Psoas muscle (tissue), 8 donors: ENCODE results near the gene MAL. TPM values are rescaled to one million over a fixed set of nuclear protein-coding genes. Genes with fewer than 3 reads are reported as not detected.
A peak's percentile ranks its signal among the peaks of the same experiment; 100 is the strongest.

Experiments
- ATAC-seq, 4 donors: fragments of 200-7000 bp; cut with Tn5 transposase; one replicate each; pipeline ENCODE4 v1.9.1; 2020; ENCODE audit warnings: moderate library complexity in 3 of 4, mild to moderate bottlenecking in 2 of 4
- DNase-seq, 2 donors: peaks; one replicate each; pipeline ENCODE4 v3.0.0-alpha.2; 2020
- H3K27ac ChIP-seq: fragments of 200-600 bp; one replicate; pipeline ENCODE4 v1.8.0; 2022
- H3K27me3 ChIP-seq, 3 donors: fragments of 200-600 bp in 1 of 3; one replicate each; pipeline versions ENCODE4 v1.6.1 to v1.8.0; 2013 to 2022; ENCODE audit warnings: low read length in 2 of 3, mild to moderate bottlenecking in 2 of 3, moderate library complexity in 1 of 3; ENCODE audit not compliant: insufficient read depth in 3 of 3
- H3K36me3 ChIP-seq, 2 donors: fragments of 200-600 bp in 1 of 2; one replicate each; pipeline versions ENCODE4 v1.6.1 to v1.8.0; 2013 to 2022; ENCODE audit warnings: low read depth in 1 of 2, mild to moderate bottlenecking in 1 of 2, moderate library complexity in 1 of 2; ENCODE audit not compliant: insufficient read depth in 1 of 2
- H3K4me1 ChIP-seq: fragments of 200-600 bp; one replicate; pipeline ENCODE4 v1.8.0; 2022
- H3K4me3 ChIP-seq: fragments of 200-600 bp; one replicate; pipeline ENCODE4 v1.8.0; 2022; ENCODE audit warnings: mild to moderate bottlenecking
- H3K9me3 ChIP-seq: fragments of 200-600 bp; one replicate; pipeline ENCODE4 v1.8.0; 2022
- WGBS, 3 donors: extraction: QIAGEN DNeasy Blood & Tissue Kit; methylation state at CpG; one replicate each; pipeline versions ENCODE4 v1.1.6 to v1.1.7; 2013; 5-methylcytosine and 5-hydroxymethylcytosine counted together
- intact Hi-C, 2 donors: fragments of 100-400 bp; cut with DNase I; formaldehyde crosslinking; loops; one replicate each; pipeline versions ENCODE4 v1.11.0 to v1.14.2; 2022
- polyA plus RNA-seq, 3 donors: library from polyadenylated mRNA; stranded (reverse); fragments of 200-250 nt; gene quantifications; one replicate each; pipeline ENCODE4 v1.2.3, GENCODE V29; 2013
- total RNA-seq, 4 donors: library from RNA; stranded (reverse); fragmentation: NEBNext Ultra II Directional in 2 of 4; extraction: Animal tissue kit (Norgen Biotek cat#: 25700) in 2 of 4; gene quantifications; one replicate each; pipeline versions ENCODE4 v1.2.1 to v1.2.4, GENCODE V29; 2021 to 2023
- TF ChIP-seq, protein P1 (sequence below): fragments of 200-600 bp; IDR thresholded peaks from one replicate; pipeline ENCODE4 v1.8.0; 2022; ENCODE audit warnings: antibody characterized with exemption
- donor health status: healthy with polysubstance abuse.
- donor health status: DM: no; HTN: no; CAD: no; lungs with moderate emphysema.
- donor health status: Bipolar disorder and iron deficiency.
- donor health status: healthy.
- donor health status: DM: yes; HTN: yes; CAD: no.
- donor health status: DM: no; HTN: no; CAD: no.
- donor health status: DM: no; HTN: no; CAD: no.
- donor health status: DM: yes; HTN: yes; CAD: no.

MAL gene
- total and polyA plus RNA-seq, 7 donors, result 0.53 to 1.5 (median 0.93) TPM; not detected in 1

DNA sequence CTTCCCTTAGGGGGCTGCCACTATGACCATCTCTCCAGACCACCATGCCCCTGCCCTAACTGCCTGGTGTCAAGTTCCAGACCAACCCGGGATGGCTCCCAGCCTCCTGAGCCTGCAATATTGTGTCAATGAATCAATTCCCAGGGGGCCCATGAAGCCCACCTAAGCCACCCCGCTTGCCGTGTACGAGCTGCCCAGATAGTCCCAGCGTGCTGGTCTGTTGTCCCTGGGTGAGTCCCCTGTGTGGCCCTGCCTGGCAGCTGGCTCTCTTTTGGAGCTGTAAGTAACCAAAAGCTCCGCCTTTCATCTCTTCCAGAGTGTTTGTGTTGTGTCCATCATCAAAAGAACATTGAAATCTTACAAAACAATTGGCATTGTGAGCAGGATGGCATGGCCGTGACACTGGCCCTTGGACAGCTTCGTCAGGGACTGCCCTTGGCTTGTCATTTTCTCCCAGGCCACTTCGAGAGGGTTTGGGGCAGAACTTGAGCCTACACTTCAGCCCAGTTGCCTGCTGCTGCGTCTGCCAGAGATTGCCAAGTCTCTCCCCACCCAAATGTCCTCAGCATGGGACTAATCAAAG is 11.3 kb upstream of the MAL start:
- no peak overlapping the region for H3K4me3 ChIP-seq
- intact Hi-C loops, result no loop called here
- ATAC-seq (no peak), DNase-seq (peak in 1 of 2 donors; percentile 30)
- no peak overlapping the region for H3K27ac ChIP-seq
- no peaks in the 10 kb centered on the region for H3K36me3 ChIP-seq
- H3K9me3 ChIP-seq, result no peaks in the 10 kb centered on the region
- no peaks in the 10 kb centered on the region for H3K4me1 ChIP-seq
- 65 to 76% (median 68%) methylated on average over 10 of the region's 10 CpGs for WGBS, 3 donors
- H3K27me3 ChIP-seq, result peaks cover 0 to 1% (median 0%) of the 10 kb centered on the region in 3 donors
- TF ChIP-seq, protein P1, sequence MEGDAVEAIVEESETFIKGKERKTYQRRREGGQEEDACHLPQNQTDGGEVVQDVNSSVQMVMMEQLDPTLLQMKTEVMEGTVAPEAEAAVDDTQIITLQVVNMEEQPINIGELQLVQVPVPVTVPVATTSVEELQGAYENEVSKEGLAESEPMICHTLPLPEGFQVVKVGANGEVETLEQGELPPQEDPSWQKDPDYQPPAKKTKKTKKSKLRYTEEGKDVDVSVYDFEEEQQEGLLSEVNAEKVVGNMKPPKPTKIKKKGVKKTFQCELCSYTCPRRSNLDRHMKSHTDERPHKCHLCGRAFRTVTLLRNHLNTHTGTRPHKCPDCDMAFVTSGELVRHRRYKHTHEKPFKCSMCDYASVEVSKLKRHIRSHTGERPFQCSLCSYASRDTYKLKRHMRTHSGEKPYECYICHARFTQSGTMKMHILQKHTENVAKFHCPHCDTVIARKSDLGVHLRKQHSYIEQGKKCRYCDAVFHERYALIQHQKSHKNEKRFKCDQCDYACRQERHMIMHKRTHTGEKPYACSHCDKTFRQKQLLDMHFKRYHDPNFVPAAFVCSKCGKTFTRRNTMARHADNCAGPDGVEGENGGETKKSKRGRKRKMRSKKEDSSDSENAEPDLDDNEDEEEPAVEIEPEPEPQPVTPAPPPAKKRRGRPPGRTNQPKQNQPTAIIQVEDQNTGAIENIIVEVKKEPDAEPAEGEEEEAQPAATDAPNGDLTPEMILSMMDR, result no peak

DNA sequence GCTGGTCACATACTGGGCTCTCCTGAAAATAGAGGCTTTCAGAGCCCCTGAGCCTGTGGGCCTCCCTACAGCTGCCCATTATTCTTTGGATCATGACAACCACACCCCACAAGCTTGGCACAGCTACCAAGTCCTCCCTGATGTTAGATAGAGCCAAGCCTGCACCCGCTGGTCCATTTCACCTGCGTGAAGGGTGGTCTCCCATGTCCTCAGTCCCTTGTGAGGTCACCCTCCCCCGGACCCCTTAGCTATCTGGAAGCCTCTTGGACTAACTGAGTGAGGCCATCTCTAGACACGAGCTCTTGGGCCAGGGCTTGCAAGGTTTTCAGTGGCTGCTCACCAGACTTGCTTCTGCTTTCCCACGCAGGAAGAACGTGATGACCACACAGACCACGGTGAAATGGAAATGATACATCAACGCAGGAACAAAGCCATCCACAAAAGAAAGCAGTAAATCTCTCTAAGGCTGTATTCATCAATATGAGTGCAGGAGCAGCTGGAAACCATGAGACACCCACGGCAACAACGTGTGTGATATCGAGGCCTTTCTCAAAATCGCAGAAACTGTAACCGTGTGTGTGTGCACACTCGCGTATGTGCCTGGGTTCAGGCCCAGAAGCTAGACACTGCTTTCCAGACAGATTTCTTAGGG is 10.1 kb upstream of the MAL start:
- H3K27ac ChIP-seq, result no peak overlapping the region
- H3K4me1 ChIP-seq, result no peaks in the 10 kb centered on the region
- 83 to 85% (median 85%) methylated on average over 15 of the region's 15 CpGs for WGBS, 3 donors
- DNase-seq (no peak), ATAC-seq (no peak)
- TF ChIP-seq, protein P1, result no peak
- intact Hi-C loops, result no loop called here
- peaks cover 0 to 1% (median 0%) of the 10 kb centered on the region in 3 donors for H3K27me3 ChIP-seq
- H3K9me3 ChIP-seq, result no peaks in the 10 kb centered on the region
- H3K36me3 ChIP-seq, result no peaks in the 10 kb centered on the region
- H3K4me3 ChIP-seq, result no peak overlapping the region

DNA sequence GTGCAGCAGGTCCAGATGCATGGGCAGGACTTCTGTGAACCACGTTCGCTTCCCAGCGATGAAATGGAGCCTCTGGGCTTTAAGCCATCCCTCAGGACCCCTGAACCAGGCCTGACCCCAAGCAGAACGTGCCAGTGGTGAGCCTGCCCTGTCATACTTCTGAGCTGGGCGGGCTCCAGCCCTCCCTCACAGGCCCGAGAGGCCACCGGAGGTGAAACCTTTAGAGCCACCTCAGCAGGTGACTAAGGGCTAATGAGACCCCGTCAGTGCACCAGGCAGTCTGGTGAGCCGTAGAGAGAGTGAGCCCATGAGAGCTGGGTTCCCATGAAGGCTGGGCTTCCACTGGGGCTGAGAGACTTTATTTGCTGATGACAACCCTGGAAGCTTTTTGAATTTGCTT is 8.9 kb upstream of the MAL start:
- Histone ChIP-seq H3K27ac (no peak overlapping the region), H3K9me3 (no peaks in the 10 kb centered on the region), H3K4me1 (no peaks in the 10 kb centered on the region), H3K4me3 (no peak overlapping the region), H3K36me3 (no peaks in the 10 kb centered on the region), H3K27me3 (peaks cover 0 to 3% (median 0%) of the 10 kb centered on the region in 3 donors)
- intact Hi-C loops, result no loop called here
- no peak for ATAC-seq
- TF ChIP-seq, protein P1, result no peak
- no peak for DNase-seq
- WGBS, 3 donors, result 64 to 71% (median 70%) methylated on average over 9 of the region's 9 CpGs

DNA sequence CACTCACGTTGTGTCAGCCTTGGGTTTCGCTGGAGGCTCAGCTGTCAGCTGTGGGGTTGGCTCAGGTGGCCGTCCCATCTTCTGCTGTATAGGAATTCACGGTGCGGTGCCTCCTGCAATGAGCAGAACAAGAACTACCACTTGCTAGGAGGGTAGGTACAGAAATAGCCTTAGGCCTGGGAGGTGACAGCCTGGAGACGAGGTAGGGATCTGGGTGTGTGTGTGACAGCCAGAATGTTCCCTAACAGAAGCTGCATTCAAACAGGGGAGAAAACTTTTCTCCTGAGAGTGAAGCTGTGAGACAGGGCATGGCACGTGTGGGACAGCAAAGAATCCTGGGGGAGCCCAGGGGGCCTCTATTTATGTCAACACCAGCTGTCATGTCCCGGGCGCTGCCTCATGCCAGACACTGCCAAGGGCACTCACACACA is 8.4 kb upstream of the MAL start:
- intact Hi-C loops, result no loop called here
- 33 to 49% (median 35%) methylated on average over 9 of the region's 9 CpGs for WGBS, 3 donors

More for the DNA sequence above, 8.4 kb upstream of the MAL start:
- H3K27me3 ChIP-seq, result peaks cover 0 to 5% (median 2%) of the 10 kb centered on the region in 3 donors
- TF ChIP-seq, protein P1, result no peak
- H3K4me1 ChIP-seq, result no peaks in the 10 kb centered on the region
- no peaks in the 10 kb centered on the region for H3K9me3 ChIP-seq
- no peak overlapping the region for H3K27ac ChIP-seq
- H3K36me3 ChIP-seq, result no peaks in the 10 kb centered on the region
- no peak overlapping the region for H3K4me3 ChIP-seq
- DNase-seq (no peak), ATAC-seq (no peak)
